H1 (cell line): Measurements from ENCODE around the gene EPB41L2. TPM values are rescaled to one million over a fixed set of nuclear protein-coding genes. Genes with fewer than 3 reads are reported as not detected.

Experiments used
- CTCF ChIA-PET: fragments of 300-600 bp; sonication (Branson Sonifier 250); formaldehyde crosslinking; loops from one replicate; lab custom pipeline; 2021; ENCODE audit not compliant: partially characterized antibody; lab: Charles Lee
- POLR2A ChIA-PET: fragments of 300-600 bp; sonication (Branson Sonifier 250); formaldehyde crosslinking; loops from one replicate; lab custom pipeline; 2021; ENCODE audit warnings: inconsistent platforms; ENCODE audit not compliant: partially characterized antibody; lab: Charles Lee
- DNase-seq, 2 experiments: peaks; one replicate each; pipeline versions ENCODE4 v3.0.0 to v3.0.0-alpha.2; 2010 to 2022; ENCODE audit warnings: low spot score in 2 of 2, low read depth in 1 of 2, mixed read lengths in 1 of 2
- FAIRE-seq: peaks from 2 replicates; lab custom pipeline; 2011; peaks lifted over from hg19 to GRCh38; lab: Jason Lieb, UNC
- H2AFZ ChIP-seq: 2 replicates; pipeline ENCODE4 v1.8.1; 2012; ENCODE audit warnings: low read length, inconsistent platforms
- H2AK5ac ChIP-seq: 2 replicates; pipeline ENCODE4 v1.6.1; 2013; ENCODE audit warnings: low read depth, low read length
- H2BK120ac ChIP-seq: replicated peaks from 2 replicates; pipeline ENCODE3; 2013; ENCODE audit warnings: low read depth, low read length, inconsistent platforms
- H2BK12ac ChIP-seq: 2 replicates; pipeline ENCODE4 v1.6.1; 2013; ENCODE audit warnings: low read depth, low read length
- H2BK15ac ChIP-seq: 2 replicates; pipeline ENCODE4 v1.6.1; 2013; ENCODE audit warnings: low read length
- H2BK20ac ChIP-seq: 2 replicates; pipeline ENCODE4 v1.6.1; 2013; ENCODE audit warnings: low read length
- H2BK5ac ChIP-seq: 2 replicates; pipeline ENCODE4 v1.6.1; 2013; ENCODE audit warnings: low read depth, low read length
- H3K14ac ChIP-seq: 2 replicates; pipeline ENCODE4 v1.6.1; 2013; ENCODE audit warnings: inconsistent platforms; ENCODE audit not compliant: insufficient read length
- H3K18ac ChIP-seq: 2 replicates; pipeline ENCODE4 v1.6.1; 2013; ENCODE audit warnings: low read length; ENCODE audit errors: extremely low read depth
- H3K23ac ChIP-seq: 2 replicates; pipeline ENCODE4 v1.6.1; 2013; ENCODE audit warnings: inconsistent platforms; ENCODE audit not compliant: insufficient read length
- H3K23me2 ChIP-seq: 2 replicates; pipeline ENCODE4 v1.6.1; 2013; ENCODE audit warnings: low read depth, low read length
- H3K27ac ChIP-seq: 2 replicates; pipeline ENCODE4 v1.6.1; 2011; ENCODE audit warnings: low read depth, low read length, inconsistent platforms
- H3K27me3 ChIP-seq, 4 experiments: replicated peaks in 1 of 4; 1 replicate in 1 of 4; 2 replicates in 3 of 4; pipeline versions ENCODE4 v1.6.1 to v1.8.1; 2011 to 2013; ENCODE audit warnings: low read length in 3 of 4, mild to moderate bottlenecking in 3 of 4, inconsistent platforms in 2 of 4, mixed read lengths in 2 of 4, moderate library complexity in 1 of 4; ENCODE audit not compliant: control insufficient read depth in 3 of 4, insufficient read depth in 3 of 4; ENCODE audit errors: extremely low read depth in 1 of 4
- H3K36me3 ChIP-seq, 4 experiments: 2 replicates each; pipeline versions ENCODE4 v1.6.1 to v1.8.1; 2011 to 2013; ENCODE audit warnings: mild to moderate bottlenecking in 4 of 4, low read length in 3 of 4, moderate library complexity in 2 of 4, control low read depth in 1 of 4, inconsistent platforms in 1 of 4; ENCODE audit not compliant: insufficient read depth in 4 of 4, control insufficient read depth in 2 of 4
- H3K4ac ChIP-seq: replicated peaks from 2 replicates; pipeline ENCODE3; 2013; ENCODE audit warnings: low read length, low read depth, mixed read lengths, inconsistent platforms; ENCODE audit not compliant: insufficient read length
- H3K4me1 ChIP-seq, 4 experiments: replicated peaks in 1 of 4; 1 replicate in 1 of 4; 2 replicates in 3 of 4; pipeline versions ENCODE4 v1.6.1 to v1.8.1; 2011 to 2013; ENCODE audit warnings: low read length in 3 of 4, inconsistent platforms in 2 of 4, mixed read lengths in 1 of 4; ENCODE audit not compliant: insufficient read depth in 4 of 4, control insufficient read depth in 3 of 4
- H3K4me2 ChIP-seq, 2 experiments: 2 replicates each; pipeline versions ENCODE4 v1.6.1 to v1.8.1; 2011 to 2013; ENCODE audit warnings: low read depth in 2 of 2, low read length in 2 of 2, control low read depth in 1 of 2, inconsistent platforms in 1 of 2, mild to moderate bottlenecking in 1 of 2; ENCODE audit not compliant: insufficient read depth in 1 of 2
- H3K4me3 ChIP-seq, 4 experiments: fragments of 200-600, 300-600 bp in 1 of 4; sonication (generic), shearing (Covaris generic), sonication (Bioruptor Twin) in 1 of 4; 2 replicates each; pipeline versions ENCODE4 v1.5.1 to v1.8.1; 2011 to 2016; ENCODE audit warnings: low read length in 4 of 4, low read depth in 3 of 4, control low read depth in 2 of 4, inconsistent platforms in 2 of 4, mild to moderate bottlenecking in 2 of 4, mixed read lengths in 1 of 4, moderate library complexity in 1 of 4; ENCODE audit not compliant: insufficient read depth in 2 of 4; ENCODE audit errors: extremely low read depth in 1 of 4
- H3K56ac ChIP-seq: replicated peaks from 2 replicates; pipeline ENCODE3; 2013; ENCODE audit warnings: low read depth, mild to moderate bottlenecking, mixed read lengths, low read length, inconsistent platforms; ENCODE audit not compliant: insufficient read length
- H3K79me1 ChIP-seq: 2 replicates; pipeline ENCODE4 v1.6.1; 2013; ENCODE audit warnings: low read depth, low read length, control low read depth
- H3K79me2 ChIP-seq, 2 experiments: 2 replicates each; pipeline versions ENCODE4 v1.6.1 to v1.8.1; 2012 to 2013; ENCODE audit warnings: low read length in 2 of 2, mild to moderate bottlenecking in 2 of 2, inconsistent platforms in 1 of 2; ENCODE audit not compliant: insufficient read depth in 2 of 2, control insufficient read depth in 1 of 2
- H3K9ac ChIP-seq, 4 experiments: replicated peaks in 1 of 4; 1 replicate in 1 of 4; 2 replicates in 3 of 4; pipeline versions ENCODE4 v1.6.1 to v1.8.1; 2011 to 2013; ENCODE audit warnings: low read depth in 3 of 4, low read length in 3 of 4, control low read depth in 2 of 4, mild to moderate bottlenecking in 2 of 4, moderate library complexity in 2 of 4, inconsistent platforms in 1 of 4; ENCODE audit errors: extremely low read depth in 1 of 4
- H3K9me3 ChIP-seq, 2 experiments: 2 replicates each; pipeline versions ENCODE4 v1.6.1 to v1.8.1; 2012 to 2013; ENCODE audit warnings: mild to moderate bottlenecking in 2 of 2, moderate library complexity in 2 of 2, control low read depth in 1 of 2, inconsistent platforms in 1 of 2, low read depth in 1 of 2, low read length in 1 of 2, mixed read lengths in 1 of 2; ENCODE audit not compliant: insufficient read depth in 2 of 2
- H4K20me1 ChIP-seq, 2 experiments: replicated peaks in 1 of 2; 2 replicates each; pipeline versions ENCODE3 to v1.8.1; 2011 to 2013; ENCODE audit warnings: inconsistent platforms in 2 of 2, low read length in 2 of 2, mild to moderate bottlenecking in 1 of 2; ENCODE audit not compliant: insufficient read depth in 2 of 2, control insufficient read depth in 1 of 2
- H4K5ac ChIP-seq: 2 replicates; pipeline ENCODE4 v1.6.1; 2013; ENCODE audit warnings: low read length, low read depth, mixed read lengths, inconsistent platforms; ENCODE audit not compliant: insufficient read length
- H4K8ac ChIP-seq: 2 replicates; pipeline ENCODE4 v1.8.0; 2013; ENCODE audit warnings: mild to moderate bottlenecking, moderate library complexity, low read length, inconsistent platforms; ENCODE audit not compliant: insufficient read depth; ENCODE audit errors: extremely low read depth
- H4K91ac ChIP-seq: replicated peaks from 2 replicates; pipeline ENCODE3; 2013; ENCODE audit warnings: low read length, mixed read lengths, inconsistent platforms; ENCODE audit not compliant: insufficient read length
- BRCA1 ChIP-seq: IDR thresholded peaks from 2 replicates; pipeline ENCODE4 v1.6.1; 2012; ENCODE audit warnings: low read depth, low read length, improper control_type of control experiment
- JUN ChIP-seq: IDR thresholded peaks from 2 replicates; pipeline ENCODE4 v1.6.1; 2011; ENCODE audit warnings: low read depth, mild to moderate bottlenecking, improper control_type of control experiment, low read length
- SP1 ChIP-seq: IDR thresholded peaks from 2 replicates; pipeline ENCODE4 v1.6.1; 2011; ENCODE audit warnings: low read depth, low read length
- WGBS, 2 experiments: shearing (Covaris generic) in 1 of 2; methylation state at CpG; one replicate each; pipeline versions ENCODE4 v1.1.6 to v1.1.7; 2013 to 2015; ENCODE audit warnings: low lambda C conversion rate in 2 of 2, mixed read lengths in 2 of 2, inconsistent platforms in 1 of 2, low coverage in 1 of 2, missing lambda C conversion rate in 1 of 2; ENCODE audit not compliant: insufficient replicate concordance in 2 of 2, insufficient coverage in 1 of 2, insufficient read length in 1 of 2; ENCODE audit errors: extremely low coverage in 1 of 2, missing lambda C conversion rate in 1 of 2; 5-methylcytosine and 5-hydroxymethylcytosine counted together
- polyA plus RNA-seq, 7 experiments: library from polyadenylated mRNA; depleted of rRNA in 3 of 7; stranded (reverse) in 5 of 7; unstranded in 2 of 7; fragments of >200 nt in 5 of 7; fragments of 200-250 nt in 2 of 7; gene quantifications; 1 replicate in 5 of 7; 2 replicates in 1 of 7; 4 replicates in 1 of 7; pipeline versions ENCODE4 v1.2.1 to v1.2.3, GENCODE V29; 2011 to 2013; ENCODE audit warnings: missing spikeins in 2 of 7, mixed read lengths in 2 of 7
- total RNA-seq: library from RNA; stranded (reverse); fragmentation: NEBNext Ultra II Directional; extraction: Animal tissue kit (Norgen Biotek cat#: 25700); gene quantifications from 2 replicates; pipeline ENCODE4 v1.2.1, GENCODE V29; 2021
- TF ChIP-seq, protein P1 (sequence below), 3 experiments: IDR thresholded peaks; 1 replicate in 2 of 3; 2 replicates in 1 of 3; pipeline versions ENCODE4 v1.5.1 to v1.6.1; 2011; ENCODE audit warnings: low read length in 3 of 3, mild to moderate bottlenecking in 3 of 3, inconsistent platforms in 2 of 3, low read depth in 1 of 3, moderate library complexity in 1 of 3; ENCODE audit not compliant: insufficient read depth in 1 of 3; ENCODE audit errors: control extremely low read depth in 1 of 3

EPB41L2 gene
- total and polyA plus RNA-seq, 2 of the 8 experiments (the other 6 are each of a cell fraction or from before 2014, with no cell fraction given), result 22.5 to 123 TPM

DNA sequence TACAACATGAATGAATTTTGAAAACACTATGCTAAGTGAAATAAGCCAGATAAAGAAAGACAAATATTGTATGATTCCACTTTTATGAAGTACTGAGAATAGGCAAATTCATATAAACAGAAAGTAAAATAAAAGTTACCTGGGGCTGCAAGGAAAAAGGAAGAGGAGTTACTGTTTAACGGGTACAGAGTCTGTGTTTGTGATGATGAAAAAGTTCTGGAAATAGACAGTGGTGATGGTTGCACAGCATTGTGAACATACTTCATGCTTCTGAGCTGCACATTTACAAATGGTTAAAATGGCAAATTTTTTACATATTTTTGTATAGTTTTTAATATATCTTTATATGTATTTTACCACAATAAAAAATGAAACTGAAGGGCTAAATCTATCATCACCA is 29.4 kb downstream of the EPB41L2 start:
- Histone ChIP-seq H2BK15ac (no peak overlapping the region), H3K9me3 (no peaks in the 10 kb centered on the region), H2AK5ac (no peak overlapping the region), H3K4ac (no peak overlapping the region), H4K8ac (no peak overlapping the region), H3K79me2 (peaks cover 0 to 62% of the 10 kb centered on the region in 2 experiments; a peak in 2 of 4 replicates), H3K18ac (no peak overlapping the region), H3K4me1 (peaks cover 0 to 4% (median 2%) of the 10 kb centered on the region in 4 experiments; a peak in 3 of 7 replicates), H2BK12ac (no peak overlapping the region), H4K91ac (no peak overlapping the region), H3K36me3 (no peaks in the 10 kb centered on the region), H2BK120ac (no peak overlapping the region), H3K4me3 (no peak overlapping the region), H2AFZ (no peak overlapping the region), H3K79me1 (no peaks in the 10 kb centered on the region; the same call in 1 of the 2 replicates), H3K27me3 (no peaks in the 10 kb centered on the region), H3K23me2 (no peaks in the 10 kb centered on the region), H3K56ac (no peak overlapping the region), H3K27ac (no peak overlapping the region), H4K20me1 (no peaks in the 10 kb centered on the region), H3K23ac (no peak overlapping the region), H3K14ac (no peak overlapping the region), H4K5ac (no peak overlapping the region), H3K4me2 (no peak overlapping the region), H2BK5ac (no peak overlapping the region), H3K9ac (no peak overlapping the region), H2BK20ac (no peak overlapping the region)
- DNase-seq (no peak), FAIRE-seq (no peak)
- CTCF ChIA-PET, result interaction anchor here (0.8 to 1.6 kb wide), 3 partner anchors 10 to 83 kb away, joined by 3 read pairs; no protein-coding TSS in a partner anchor
- POLR2A ChIA-PET, result no interaction called here
- no peak for TF ChIP-seq JUN
- TF ChIP-seq BRCA1, result no peak
- TF ChIP-seq SP1, result no peak
- TF ChIP-seq, protein P1, sequence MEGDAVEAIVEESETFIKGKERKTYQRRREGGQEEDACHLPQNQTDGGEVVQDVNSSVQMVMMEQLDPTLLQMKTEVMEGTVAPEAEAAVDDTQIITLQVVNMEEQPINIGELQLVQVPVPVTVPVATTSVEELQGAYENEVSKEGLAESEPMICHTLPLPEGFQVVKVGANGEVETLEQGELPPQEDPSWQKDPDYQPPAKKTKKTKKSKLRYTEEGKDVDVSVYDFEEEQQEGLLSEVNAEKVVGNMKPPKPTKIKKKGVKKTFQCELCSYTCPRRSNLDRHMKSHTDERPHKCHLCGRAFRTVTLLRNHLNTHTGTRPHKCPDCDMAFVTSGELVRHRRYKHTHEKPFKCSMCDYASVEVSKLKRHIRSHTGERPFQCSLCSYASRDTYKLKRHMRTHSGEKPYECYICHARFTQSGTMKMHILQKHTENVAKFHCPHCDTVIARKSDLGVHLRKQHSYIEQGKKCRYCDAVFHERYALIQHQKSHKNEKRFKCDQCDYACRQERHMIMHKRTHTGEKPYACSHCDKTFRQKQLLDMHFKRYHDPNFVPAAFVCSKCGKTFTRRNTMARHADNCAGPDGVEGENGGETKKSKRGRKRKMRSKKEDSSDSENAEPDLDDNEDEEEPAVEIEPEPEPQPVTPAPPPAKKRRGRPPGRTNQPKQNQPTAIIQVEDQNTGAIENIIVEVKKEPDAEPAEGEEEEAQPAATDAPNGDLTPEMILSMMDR (IDR thresholded peaks at IDR 0.05; ENCODE audit: control extremely low read depth in 1 of 3, insufficient read depth in 1 of 3, low read depth in 1 of 3, low read length in 3 of 3), result no peak
- 100% methylated on average over 1 of the region's 1 CpG; no CpG with 5 or more reads in 1 of the 2 experiments for WGBS, 2 experiments
